ENCODE results near the gene ACP3.

Gene ACP3

DNA sequence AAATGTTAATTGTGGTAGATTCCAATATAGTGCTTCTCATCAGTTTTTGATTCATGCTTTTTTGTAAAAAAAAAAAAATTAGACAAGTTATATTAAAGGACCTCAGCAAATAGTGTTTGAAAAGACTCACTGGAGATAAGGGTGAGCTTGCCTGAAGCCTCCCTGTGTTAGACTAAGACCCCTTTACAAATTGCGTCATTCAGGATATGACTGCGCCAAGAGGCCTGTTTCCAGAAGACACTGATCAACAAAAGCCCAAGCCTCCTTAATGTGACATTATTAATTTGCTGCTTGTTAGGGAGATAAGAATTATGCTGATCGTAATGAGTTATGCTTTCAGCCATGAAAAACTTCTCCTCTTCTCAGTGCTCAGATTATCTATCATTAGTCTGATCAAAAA is 87.1 kb downstream of the ACP3 start:
- no peak for DNase-seq (ENCODE audit: low read depth)
- H3K4me3 ChIP-seq (ENCODE audit: low read depth, low read length): no peak overlapping the region
- TF ChIP-seq, protein P1, sequence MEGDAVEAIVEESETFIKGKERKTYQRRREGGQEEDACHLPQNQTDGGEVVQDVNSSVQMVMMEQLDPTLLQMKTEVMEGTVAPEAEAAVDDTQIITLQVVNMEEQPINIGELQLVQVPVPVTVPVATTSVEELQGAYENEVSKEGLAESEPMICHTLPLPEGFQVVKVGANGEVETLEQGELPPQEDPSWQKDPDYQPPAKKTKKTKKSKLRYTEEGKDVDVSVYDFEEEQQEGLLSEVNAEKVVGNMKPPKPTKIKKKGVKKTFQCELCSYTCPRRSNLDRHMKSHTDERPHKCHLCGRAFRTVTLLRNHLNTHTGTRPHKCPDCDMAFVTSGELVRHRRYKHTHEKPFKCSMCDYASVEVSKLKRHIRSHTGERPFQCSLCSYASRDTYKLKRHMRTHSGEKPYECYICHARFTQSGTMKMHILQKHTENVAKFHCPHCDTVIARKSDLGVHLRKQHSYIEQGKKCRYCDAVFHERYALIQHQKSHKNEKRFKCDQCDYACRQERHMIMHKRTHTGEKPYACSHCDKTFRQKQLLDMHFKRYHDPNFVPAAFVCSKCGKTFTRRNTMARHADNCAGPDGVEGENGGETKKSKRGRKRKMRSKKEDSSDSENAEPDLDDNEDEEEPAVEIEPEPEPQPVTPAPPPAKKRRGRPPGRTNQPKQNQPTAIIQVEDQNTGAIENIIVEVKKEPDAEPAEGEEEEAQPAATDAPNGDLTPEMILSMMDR (IDR thresholded peaks at IDR 0.05; ENCODE audit: low read depth, low read length, missing control alignments): no peak

DNA sequence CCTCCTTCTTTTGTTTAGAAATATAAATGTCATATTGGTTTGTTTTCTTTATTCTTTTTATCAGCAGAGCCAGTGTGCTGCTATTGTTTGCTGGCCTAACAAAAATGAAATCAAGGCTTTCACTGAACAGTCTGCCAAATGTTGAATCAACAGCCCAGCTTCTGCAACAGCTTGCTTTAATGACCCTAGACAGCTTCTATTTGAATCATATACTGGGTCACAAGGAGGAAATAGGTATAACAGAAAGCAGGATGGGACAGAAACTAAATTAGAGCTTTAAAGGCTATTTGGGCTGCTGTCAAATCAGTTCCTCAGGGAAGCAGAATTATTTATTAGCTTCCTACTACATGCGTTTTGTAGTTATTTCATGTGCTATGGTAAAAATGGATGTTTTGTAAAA is 88.0 kb downstream of the ACP3 start:
- TF ChIP-seq, protein P1 (IDR thresholded peaks at IDR 0.05; ENCODE audit: low read depth, low read length, missing control alignments): no peak
- no peak overlapping the region for H3K4me3 ChIP-seq (ENCODE audit: low read depth, low read length)
- DNase-seq (ENCODE audit: low read depth): no peak

DNA sequence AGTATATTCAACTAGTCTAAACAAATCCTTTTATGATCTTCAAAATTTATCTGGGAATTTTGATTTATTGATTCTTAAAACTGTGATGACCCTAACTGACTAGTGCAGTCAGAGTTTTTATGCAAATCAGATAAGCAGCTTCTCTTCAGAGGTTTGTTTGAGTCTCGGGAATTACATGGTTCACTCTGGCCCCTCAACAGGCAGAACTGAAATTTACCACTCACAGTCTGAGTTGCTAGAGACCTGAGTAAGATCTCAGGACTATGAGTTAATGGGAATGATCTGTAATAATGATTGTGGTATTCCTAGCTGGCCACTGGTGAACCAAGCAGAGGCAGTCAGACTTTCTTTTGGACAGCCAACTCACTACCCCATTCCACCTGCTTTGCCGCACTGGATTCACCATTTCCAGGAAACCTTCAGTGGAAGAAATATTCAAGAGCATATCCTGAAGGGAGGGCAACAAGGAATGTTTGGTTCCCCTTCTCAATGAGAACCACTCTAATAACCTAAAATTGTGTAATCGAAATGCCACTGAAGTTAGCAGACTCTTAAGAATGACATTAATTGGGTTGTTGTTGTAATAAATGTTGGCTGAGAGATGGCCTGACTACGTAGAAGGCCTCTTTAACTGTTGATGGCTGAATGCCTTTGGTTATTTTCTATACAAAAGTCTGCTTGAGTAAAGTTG is 88.5 kb downstream of the ACP3 start:
- no peak overlapping the region for H3K4me3 ChIP-seq (ENCODE audit: low read depth, low read length)
- no peak for DNase-seq (ENCODE audit: low read depth)
- TF ChIP-seq, protein P1 (IDR thresholded peaks at IDR 0.05; ENCODE audit: low read depth, low read length, missing control alignments): no peak

DNA sequence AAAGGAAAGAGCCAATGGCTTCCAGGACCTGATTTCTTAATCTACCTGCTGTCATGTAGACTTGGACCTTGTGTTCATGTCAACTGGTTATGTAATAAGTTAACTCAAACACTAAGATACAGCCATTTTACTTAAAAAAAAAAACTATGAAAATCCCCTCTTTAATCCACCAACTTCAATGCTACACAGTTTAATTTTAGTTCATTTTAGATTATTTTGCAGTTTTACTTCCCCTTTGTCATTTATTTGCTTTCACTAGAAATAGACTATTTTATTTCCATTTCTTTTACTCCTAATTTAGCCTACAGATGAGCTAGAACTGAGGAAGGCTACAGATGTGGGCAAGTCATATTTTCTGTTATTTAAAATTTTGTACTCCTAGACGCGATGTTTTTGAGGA is 89.4 kb downstream of the ACP3 start:
- H3K4me3 ChIP-seq (ENCODE audit: low read depth, low read length): no peak overlapping the region
- DNase-seq (ENCODE audit: low read depth): no peak
- TF ChIP-seq, protein P1 (IDR thresholded peaks at IDR 0.05; ENCODE audit: low read depth, low read length, missing control alignments): no peak

DNA sequence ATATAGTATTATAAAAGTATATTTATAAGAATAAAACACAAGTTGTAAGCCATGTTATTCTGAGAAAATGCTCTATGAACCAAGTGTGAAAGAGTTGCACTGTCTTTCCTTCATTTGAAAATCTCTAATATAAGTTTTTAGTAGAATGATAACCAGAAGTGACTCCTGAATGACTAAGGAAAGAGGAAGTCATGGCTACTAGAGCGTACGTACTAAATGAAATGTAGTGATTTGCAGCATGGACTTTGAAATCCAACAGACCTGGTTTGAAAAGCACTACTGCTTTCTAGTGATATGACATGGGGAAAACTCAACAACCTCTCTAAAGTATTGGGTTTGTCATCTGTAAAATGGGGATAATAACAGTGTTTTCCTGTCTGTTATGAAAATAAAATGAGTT is 89.8 kb downstream of the ACP3 start:
- H3K4me3 ChIP-seq (ENCODE audit: low read depth, low read length): no peak overlapping the region
- DNase-seq (ENCODE audit: low read depth): no peak
- TF ChIP-seq, protein P1 (IDR thresholded peaks at IDR 0.05; ENCODE audit: low read depth, low read length, missing control alignments): no peak

Data from GM12864 (cell line).